HUES6 (cell line): ENCODE results near the gene NOS1AP.

Source experiments
- H3K27ac ChIP-seq: 2 replicates; pipeline ENCODE4 v1.7.0; 2013; ENCODE audit warnings: low read depth, mild to moderate bottlenecking, low read length, inconsistent platforms
- H3K27me3 ChIP-seq: 2 replicates; pipeline ENCODE4 v1.6.1; 2013; ENCODE audit warnings: low read length; ENCODE audit not compliant: control insufficient read depth, insufficient read depth
- H3K36me3 ChIP-seq: 2 replicates; pipeline ENCODE4 v1.6.1; 2013; ENCODE audit warnings: low read length; ENCODE audit not compliant: control insufficient read depth, insufficient read depth
- H3K4me1 ChIP-seq: 2 replicates; pipeline ENCODE4 v1.6.1; 2013; ENCODE audit warnings: low read length; ENCODE audit not compliant: control insufficient read depth, insufficient read depth
- H3K4me3 ChIP-seq: 2 replicates; pipeline ENCODE4 v1.5.1; 2013; ENCODE audit warnings: low read depth, low read length
- H3K9ac ChIP-seq: one replicate; pipeline ENCODE4 v1.6.1; 2013; ENCODE audit warnings: mild to moderate bottlenecking, low read length
- H3K9me3 ChIP-seq: 2 replicates; pipeline ENCODE4 v1.6.1; 2013; ENCODE audit warnings: low read depth, low read length; ENCODE audit not compliant: control insufficient read depth, insufficient read depth

NOS1AP gene

GRCh38 chr1:162069334-162070093, at the start of gene NOS1AP:
Gene NOS1AP (plus strand): TSS chr1:162069691. CDS start chr1:162070178, 487 bp downstream.
- H3K4me1 ChIP-seq, result peaks cover 30% of the 10 kb centered on the region
- H3K27ac ChIP-seq, result no peak within 1 kb of the TSS
- peak within 1 kb of the TSS; percentile 72 for H3K9ac ChIP-seq
- peaks cover 6% of the 10 kb centered on the region; the same call in 1 of the 2 replicates for H3K27me3 ChIP-seq
- peaks cover 4% of the 10 kb centered on the region for H3K36me3 ChIP-seq
- H3K4me3 ChIP-seq, result peak within 1 kb of the TSS; percentile 85
- peaks cover 4% of the 10 kb centered on the region for H3K9me3 ChIP-seq

- Histone ChIP-seq H3K4me1 (peaks cover 13% of the 10 kb centered on the region), H3K27me3 (peaks cover 36% of the 10 kb centered on the region), H3K9ac (no peak overlapping the region), H3K4me3 (no peak overlapping the region), H3K27ac (no peak overlapping the region), H3K36me3 (no peaks in the 10 kb centered on the region), H3K9me3 (no peaks in the 10 kb centered on the region)
Observed at GRCh38 chr1:162020150-162020549, 49.3 kb upstream of the NOS1AP start.

- Histone ChIP-seq H3K27ac (no peak overlapping the region), H3K4me1 (peaks cover 12% of the 10 kb centered on the region), H3K4me3 (no peak overlapping the region), H3K9ac (no peak overlapping the region), H3K9me3 (no peaks in the 10 kb centered on the region), H3K27me3 (peaks cover 45% of the 10 kb centered on the region), H3K36me3 (no peaks in the 10 kb centered on the region)
Observed at GRCh38 chr1:162021124-162021523, 48.4 kb upstream of the NOS1AP start.

GRCh38 chr1:162022626-162023025, 46.9 kb upstream of the NOS1AP start:
- H3K9me3 ChIP-seq, result no peaks in the 10 kb centered on the region
- H3K27ac ChIP-seq, result no peak overlapping the region
- H3K4me1 ChIP-seq, result peaks cover 12% of the 10 kb centered on the region
- no peak overlapping the region for H3K9ac ChIP-seq
- no peaks in the 10 kb centered on the region for H3K36me3 ChIP-seq
- H3K4me3 ChIP-seq, result 0 out of 2 replicates have a peak overlapping the region, but pooled peaks have one; percentile 77
- H3K27me3 ChIP-seq, result peaks cover 56% of the 10 kb centered on the region

- H3K4me1 ChIP-seq, result peaks cover 12% of the 10 kb centered on the region
- H3K9me3 ChIP-seq, result no peaks in the 10 kb centered on the region
- H3K27ac ChIP-seq, result no peak overlapping the region
- peak overlapping the region; percentile 16 for H3K9ac ChIP-seq
- no peaks in the 10 kb centered on the region for H3K36me3 ChIP-seq
- peaks cover 56% of the 10 kb centered on the region for H3K27me3 ChIP-seq
- H3K4me3 ChIP-seq, result peak overlapping the region; percentile 77
Observed at GRCh38 chr1:162023181-162023546, 46.3 kb upstream of the NOS1AP start.

GRCh38 chr1:162023547-162024501, 45.7 kb upstream of the NOS1AP start, which contains the start of gene OLFML2B:
Gene OLFML2B (minus strand): TSS chr1:162023869. CDS start chr1:162023430, 439 bp downstream.
- H3K9me3 ChIP-seq, result no peaks in the 10 kb centered on the region
- H3K36me3 ChIP-seq, result no peaks in the 10 kb centered on the region
- peaks cover 61% of the 10 kb centered on the region for H3K27me3 ChIP-seq
- H3K4me1 ChIP-seq, result peaks cover 12% of the 10 kb centered on the region
- H3K9ac ChIP-seq, result peak within 1 kb of the TSS; percentile 16
- no peak within 1 kb of the TSS for H3K27ac ChIP-seq
- peak within 1 kb of the TSS; percentile 77 for H3K4me3 ChIP-seq

- Histone ChIP-seq H3K36me3 (no peaks in the 10 kb centered on the region), H3K27ac (no peak overlapping the region), H3K4me1 (peaks cover 12% of the 10 kb centered on the region), H3K27me3 (peaks cover 67% of the 10 kb centered on the region), H3K9me3 (no peaks in the 10 kb centered on the region), H3K9ac (no peak overlapping the region), H3K4me3 (no peak overlapping the region)
Observed at GRCh38 chr1:162025541-162025940, 44.0 kb upstream of the NOS1AP start.

- peaks cover 67% of the 10 kb centered on the region for H3K27me3 ChIP-seq
- H3K9ac ChIP-seq, result no peak overlapping the region
- no peaks in the 10 kb centered on the region for H3K9me3 ChIP-seq
- H3K4me3 ChIP-seq, result no peak overlapping the region
- H3K4me1 ChIP-seq, result peaks cover 2% of the 10 kb centered on the region
- H3K36me3 ChIP-seq, result no peaks in the 10 kb centered on the region
- no peak overlapping the region for H3K27ac ChIP-seq
Observed at GRCh38 chr1:162026881-162027280, 42.6 kb upstream of the NOS1AP start.

- H3K27me3 ChIP-seq, result peaks cover 60% of the 10 kb centered on the region
- no peaks in the 10 kb centered on the region for H3K36me3 ChIP-seq
- H3K4me3 ChIP-seq, result no peak overlapping the region
- no peak overlapping the region for H3K27ac ChIP-seq
- H3K4me1 ChIP-seq, result no peaks in the 10 kb centered on the region
- no peak overlapping the region for H3K9ac ChIP-seq
- no peaks in the 10 kb centered on the region for H3K9me3 ChIP-seq
Observed at GRCh38 chr1:162028726-162029125, 40.8 kb upstream of the NOS1AP start.

GRCh38 chr1:162029157-162029556, 40.3 kb upstream of the NOS1AP start:
- no peak overlapping the region for H3K4me3 ChIP-seq
- no peaks in the 10 kb centered on the region for H3K9me3 ChIP-seq
- H3K27me3 ChIP-seq, result peaks cover 59% of the 10 kb centered on the region
- H3K9ac ChIP-seq, result no peak overlapping the region
- no peaks in the 10 kb centered on the region for H3K4me1 ChIP-seq
- H3K27ac ChIP-seq, result no peak overlapping the region
- H3K36me3 ChIP-seq, result no peaks in the 10 kb centered on the region
